Small intestine (tissue), 7 donors: ENCODE measurements around the gene PARP14. TPM values are rescaled to one million over a fixed set of nuclear protein-coding genes. Genes with fewer than 3 reads are reported as not detected.
"Not testable (repeated sequence)": the region's sequence is repeated elsewhere in the genome, so short reads cannot be mapped to it uniquely, and the experiment has no call there.

Experiments
- DNase-seq, 2 donors: peaks; one replicate each; pipeline versions ENCODE4 v3.0.0 to v3.0.0-alpha.2; 2013
- FAIRE-seq: peaks from 2 replicates; lab custom pipeline; 2012; peaks lifted over from hg19 to GRCh38; lab: Jason Lieb, UNC
- H3K27ac ChIP-seq, 3 donors: one replicate each; pipeline ENCODE4 v1.5.1; 2013; ENCODE audit warnings: low read length in 2 of 3, mild to moderate bottlenecking in 2 of 3, control low read depth in 1 of 3, inconsistent platforms in 1 of 3, low read depth in 1 of 3, moderate library complexity in 1 of 3
- H3K27me3 ChIP-seq, 3 donors: one replicate each; pipeline ENCODE4 v1.6.1; 2013; ENCODE audit warnings: low read length in 3 of 3, inconsistent platforms in 1 of 3; ENCODE audit not compliant: control insufficient read depth in 3 of 3, insufficient read depth in 3 of 3
- H3K36me3 ChIP-seq, 3 donors: one replicate each; pipeline ENCODE4 v1.6.1; 2013; ENCODE audit warnings: low read length in 3 of 3, inconsistent platforms in 1 of 3, low read depth in 1 of 3, mild to moderate bottlenecking in 1 of 3, moderate library complexity in 1 of 3; ENCODE audit not compliant: control insufficient read depth in 3 of 3, insufficient read depth in 2 of 3
- H3K4me1 ChIP-seq, 3 donors: one replicate each; pipeline ENCODE4 v1.6.1; 2013; ENCODE audit warnings: low read length in 2 of 3, inconsistent platforms in 1 of 3, low read depth in 1 of 3, mild to moderate bottlenecking in 1 of 3, moderate library complexity in 1 of 3; ENCODE audit not compliant: control insufficient read depth in 3 of 3, insufficient read depth in 2 of 3
- H3K4me3 ChIP-seq, 3 donors: one replicate each; pipeline ENCODE4 v1.5.1; 2013; ENCODE audit warnings: low read length in 3 of 3, control low read depth in 1 of 3, inconsistent platforms in 1 of 3, low read depth in 1 of 3, mild to moderate bottlenecking in 1 of 3, moderate library complexity in 1 of 3
- H3K9me3 ChIP-seq, 2 donors: one replicate each; pipeline ENCODE4 v1.6.1; 2013; ENCODE audit warnings: low read depth in 1 of 2, low read length in 1 of 2; ENCODE audit not compliant: control insufficient read depth in 2 of 2, insufficient read depth in 1 of 2
- WGBS, 3 donors: extraction: QIAGEN DNeasy Blood & Tissue Kit; methylation state at CpG; one replicate each; pipeline ENCODE4 v1.1.7; 2013; 5-methylcytosine and 5-hydroxymethylcytosine counted together
- polyA plus RNA-seq, 4 donors: library from polyadenylated mRNA; stranded (reverse) in 3 of 4; unstranded in 1 of 4; fragments of 200-250 nt in 3 of 4; fragments of 120-200 nt in 1 of 4; gene quantifications; one replicate each; pipeline versions ENCODE4 v1.2.1 to v1.2.3, GENCODE V29; 2013
- donor health status: healthy with polysubstance abuse.
- donor health status: control.
- donor health status: control.
- donor health status: Bipolar disorder and iron deficiency.
- donor health status: healthy.

The PARP14 gene
- polyA plus RNA-seq, 4 donors = 15.9 to 27.3 (median 17.5) TPM

DNA sequence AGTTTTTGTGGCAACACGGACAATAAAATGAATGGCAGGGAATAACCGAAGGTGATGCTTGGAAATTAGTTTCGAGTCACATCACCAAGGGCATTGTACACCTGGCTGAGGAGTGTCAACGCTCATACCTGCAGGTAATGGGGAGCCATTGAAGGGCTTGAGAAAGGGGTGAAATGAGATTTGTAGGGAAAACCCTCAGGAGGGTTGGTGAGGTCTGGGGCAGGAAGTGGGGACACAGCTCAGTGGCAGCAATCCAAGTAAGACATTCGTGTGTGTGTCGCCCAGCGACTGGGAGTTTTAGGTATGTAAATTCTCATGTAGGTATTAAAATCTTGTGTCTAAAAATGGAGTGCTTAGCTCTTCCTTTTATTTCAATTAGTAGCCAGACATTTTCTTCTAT lies 14.3 kb downstream of the PARP14 start:
- H3K4me3 ChIP-seq = no peak overlapping the region
- 75 to 89% (median 86%) methylated on average over 7 of the region's 7 CpGs for WGBS, 3 donors
- DNase-seq (no peak), FAIRE-seq (no peak)
- no peak overlapping the region for H3K27ac ChIP-seq
- H3K36me3 ChIP-seq = peaks cover 16 to 40% (median 35%) of the 10 kb centered on the region in 3 donors
- no peaks in the 10 kb centered on the region for H3K4me1 ChIP-seq
- H3K9me3 ChIP-seq = no peaks in the 10 kb centered on the region
- H3K27me3 ChIP-seq = no peaks in the 10 kb centered on the region

DNA sequence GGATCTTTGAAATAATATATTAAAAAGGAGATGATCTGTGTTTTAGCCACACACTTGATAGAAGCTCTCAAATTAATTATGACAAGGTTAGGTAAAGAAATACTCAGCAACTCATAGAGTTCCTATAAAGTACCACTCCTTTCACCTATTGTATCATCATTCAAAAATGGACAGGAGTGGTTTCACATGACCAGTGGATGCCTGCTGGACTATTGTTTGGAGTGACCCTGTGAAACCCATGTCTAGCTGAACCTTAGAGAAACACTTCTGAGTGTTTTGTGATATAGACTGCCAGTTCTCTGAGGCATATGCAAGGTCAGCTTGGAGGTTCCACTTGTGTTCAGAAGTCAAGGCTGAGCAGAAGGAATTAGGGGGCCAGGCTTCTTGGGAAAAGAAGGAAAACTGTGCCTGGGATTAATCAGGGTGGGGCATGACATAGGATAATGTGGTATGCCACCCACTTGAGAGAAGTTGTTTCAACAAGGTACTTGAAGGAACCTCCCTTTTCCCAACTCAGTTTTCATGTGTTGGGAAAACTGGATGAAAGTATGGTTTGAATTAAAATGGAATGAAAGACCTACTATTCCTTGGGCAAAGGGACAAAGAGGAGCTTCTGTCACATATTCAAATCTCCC lies 15.4 kb downstream of the PARP14 start:
- no peaks in the 10 kb centered on the region for H3K4me1 ChIP-seq
- H3K36me3 ChIP-seq = peaks cover 18 to 35% (median 34%) of the 10 kb centered on the region in 3 donors
- no peaks in the 10 kb centered on the region for H3K9me3 ChIP-seq
- no peaks in the 10 kb centered on the region for H3K27me3 ChIP-seq
- H3K4me3 ChIP-seq = no peak overlapping the region
- FAIRE-seq = no peak
- DNase-seq = no peak
- no peak overlapping the region for H3K27ac ChIP-seq

- no peak for FAIRE-seq
- Histone ChIP-seq H3K27me3 (no peaks in the 10 kb centered on the region), H3K4me3 (no peak overlapping the region), H3K9me3 (no peaks in the 10 kb centered on the region), H3K36me3 (peaks cover 15 to 47% (median 30%) of the 10 kb centered on the region in 3 donors), H3K27ac (no peak overlapping the region), H3K4me1 (no peaks in the 10 kb centered on the region)
- WGBS, 3 donors = 69 to 89% (median 75%) methylated on average over 2 of the region's 2 CpGs
- DNase-seq = no peak
Observed at GRCh38 chr3:122697952-122698620, 17.4 kb downstream of the PARP14 start.

- Histone ChIP-seq H3K36me3 (peaks cover 11 to 36% (median 24%) of the 10 kb centered on the region in 3 donors), H3K27me3 (no peaks in the 10 kb centered on the region), H3K27ac (no peak overlapping the region), H3K4me1 (no peaks in the 10 kb centered on the region), H3K4me3 (no peak overlapping the region), H3K9me3 (no peaks in the 10 kb centered on the region)
- whole genome bisulfite sequencing, 3 donors = 81 to 88% (median 84%) methylated on average over 2 of the region's 2 CpGs
- FAIRE-seq (no peak), DNase-seq (no peak)
Observed at GRCh38 chr3:122700193-122700592, 19.6 kb downstream of the PARP14 start.

DNA sequence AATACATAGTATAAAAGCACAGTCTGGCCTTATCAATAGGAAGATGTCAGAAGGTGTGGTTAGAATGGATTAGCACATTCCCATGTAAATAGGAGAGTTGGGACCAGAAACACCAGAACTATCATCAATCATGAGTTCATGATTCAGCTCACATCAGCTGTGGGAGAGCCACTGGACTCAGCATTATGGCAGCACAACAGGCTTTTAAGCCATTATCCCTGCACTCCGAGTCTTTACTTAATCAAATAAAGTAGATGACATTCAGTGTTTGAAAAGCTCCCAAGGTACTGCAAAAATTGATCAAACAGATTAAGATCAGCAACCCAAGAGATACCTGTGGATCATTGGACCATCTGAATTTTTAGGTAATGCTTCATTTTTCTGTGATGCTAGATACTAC lies 24.7 kb downstream of the PARP14 start:
- Histone ChIP-seq H3K4me3 (no peak overlapping the region), H3K36me3 (peaks cover 7 to 29% (median 22%) of the 10 kb centered on the region in 3 donors), H3K9me3 (no peaks in the 10 kb centered on the region), H3K4me1 (no peaks in the 10 kb centered on the region), H3K27me3 (no peaks in the 10 kb centered on the region), H3K27ac (no peak overlapping the region)
- DNase-seq (no peak), FAIRE-seq (no peak)
- WGBS, 3 donors = 92 to 100% (median 96%) methylated on average over 1 of the region's 1 CpG

- H3K27me3 ChIP-seq, H3K4me3 ChIP-seq, DNase-seq, H3K4me1 ChIP-seq, FAIRE-seq, H3K9me3 ChIP-seq, H3K27ac ChIP-seq: not testable (repeated sequence)
- 96 to 100% (median 96%) methylated on average over 1 of the region's 1 CpG for WGBS, 3 donors
- H3K36me3 ChIP-seq = peaks cover 19 to 21% (median 19%) of the 10 kb centered on the region in 3 donors
Observed at GRCh38 chr3:122710616-122711251, 30.1 kb downstream of the PARP14 start.

GRCh38 chr3:122714273-122714672 lies 33.6 kb downstream of the PARP14 start:
- DNase-seq (no peak), FAIRE-seq (no peak)
- Histone ChIP-seq H3K9me3 (no peaks in the 10 kb centered on the region), H3K27me3 (no peaks in the 10 kb centered on the region), H3K36me3 (peaks cover 16 to 39% (median 35%) of the 10 kb centered on the region in 3 donors), H3K4me1 (no peaks in the 10 kb centered on the region), H3K27ac (no peak overlapping the region), H3K4me3 (no peak overlapping the region)
- 79 to 95% (median 87%) methylated on average over 3 of the region's 3 CpGs for WGBS, 3 donors

- no peak for DNase-seq
- no peaks in the 10 kb centered on the region for H3K9me3 ChIP-seq
- H3K27ac ChIP-seq = no peak overlapping the region
- WGBS, 3 donors = 92 to 97% (median 95%) methylated on average over 4 of the region's 4 CpGs
- H3K36me3 ChIP-seq = peaks cover 23 to 43% (median 41%) of the 10 kb centered on the region in 3 donors
- FAIRE-seq = no peak
- no peaks in the 10 kb centered on the region for H3K27me3 ChIP-seq
- no peak overlapping the region for H3K4me3 ChIP-seq
- no peaks in the 10 kb centered on the region for H3K4me1 ChIP-seq
Observed at GRCh38 chr3:122716667-122717066, 36.0 kb downstream of the PARP14 start.
